NT2/D1 (cell line): ENCODE results near the gene MIPEP.

Experiments
- SUZ12 ChIP-seq: IDR thresholded peaks from 2 replicates; pipeline ENCODE4 v1.6.1; 2011; ENCODE audit not compliant: insufficient read length, insufficient read depth; ENCODE audit errors: extremely low read depth
- YY1 ChIP-seq: IDR thresholded peaks from 2 replicates; pipeline ENCODE4 v1.6.1; 2011; ENCODE audit not compliant: insufficient read length, insufficient read depth
- ZNF274 ChIP-seq: IDR thresholded peaks from 2 replicates; pipeline ENCODE4 v1.6.1; 2011; ENCODE audit warnings: mild to moderate bottlenecking, low read depth, low read length

- TF ChIP-seq SUZ12: no peak
- TF ChIP-seq ZNF274: no peak
- no peak for TF ChIP-seq YY1
These were observed 200.9 kb downstream of the MIPEP start for GRCh38 chr13:23688336-23688735.
